HepG2 (cell line): Measurements from ENCODE around the gene TAS1R3. TPM values are rescaled to one million over a fixed set of nuclear protein-coding genes. Genes with fewer than 3 reads are reported as not detected.

Experiments used
- ATF1 ChIP-seq: IDR thresholded peaks from 2 replicates; pipeline ENCODE4 v1.6.1; 2016; ENCODE audit warnings: mild to moderate bottlenecking, control low read depth
- EEA1 ChIP-seq: sonication (generic); formaldehyde crosslinking; IDR thresholded peaks from 2 replicates; pipeline ENCODE4 v1.5.1; 2020; ENCODE audit warnings: mild to moderate bottlenecking, missing genetic modification reagents, borderline replicate concordance
- FOXK2 ChIP-seq: fragments of 450-650 bp; IDR thresholded peaks from 2 replicates; pipeline ENCODE4 v1.6.1; 2016
- HNF4A ChIP-seq: sonication (generic); formaldehyde crosslinking; IDR thresholded peaks from 2 replicates; pipeline ENCODE4 v1.4.0; 2020; ENCODE audit warnings: missing genetic modification reagents
- IKZF4 ChIP-seq: sonication (generic); formaldehyde crosslinking; IDR thresholded peaks from 2 replicates; pipeline ENCODE4 v1.5.1; 2020; ENCODE audit warnings: borderline replicate concordance, mild to moderate bottlenecking, low read depth, missing genetic modification reagents; ENCODE audit errors: not compliant biosample characterization
- KAT8 ChIP-seq: IDR thresholded peaks from 2 replicates; pipeline ENCODE4 v1.6.1; 2016; ENCODE audit warnings: missing genetic modification reagents, missing compliant biosample characterization
- MED8 ChIP-seq: sonication (generic); formaldehyde crosslinking; IDR thresholded peaks from 2 replicates; pipeline ENCODE4 v1.8.1; 2023; ENCODE audit warnings: mild to moderate bottlenecking, missing genetic modification reagents; ENCODE audit not compliant: insufficient replicate concordance
- NFYB ChIP-seq: sonication (generic); formaldehyde crosslinking; IDR thresholded peaks from 2 replicates; pipeline ENCODE4 v1.4.0; 2020; ENCODE audit warnings: missing genetic modification reagents
- NFYC ChIP-seq: IDR thresholded peaks from 2 replicates; pipeline ENCODE4 v1.6.1; 2016; ENCODE audit warnings: missing genetic modification reagents, missing compliant biosample characterization
- PHB2 ChIP-seq: fragments of 450-650 bp; IDR thresholded peaks from 2 replicates; pipeline ENCODE4 v1.6.1; 2018; ENCODE audit not compliant: partially characterized antibody
- POLR2A ChIP-seq, 2 experiments: IDR thresholded peaks; 2 replicates each; pipeline ENCODE4 v1.6.1; 2011; ENCODE audit warnings: low read depth in 2 of 2, low read length in 2 of 2, mild to moderate bottlenecking in 1 of 2, moderate library complexity in 1 of 2; ENCODE audit not compliant: insufficient read depth in 1 of 2
- YEATS4 ChIP-seq: sonication (generic); formaldehyde crosslinking; IDR thresholded peaks from 2 replicates; pipeline ENCODE4 v1.4.0; 2020; ENCODE audit warnings: missing genetic modification reagents, borderline replicate concordance
- ZFP90 ChIP-seq: sonication (generic); formaldehyde crosslinking; IDR thresholded peaks from 2 replicates; pipeline ENCODE4 v1.8.0; 2022; ENCODE audit warnings: missing genetic modification reagents, mild to moderate bottlenecking, inconsistent platforms, borderline replicate concordance
- ZMAT5 ChIP-seq: sonication (generic); formaldehyde crosslinking; IDR thresholded peaks from 2 replicates; pipeline ENCODE4 v1.5.0; 2020; ENCODE audit warnings: mild to moderate bottlenecking, low read depth, missing genetic modification reagents, borderline replicate concordance
- ZNF335 ChIP-seq: sonication (generic); formaldehyde crosslinking; IDR thresholded peaks from 2 replicates; pipeline ENCODE4 v1.4.0; 2020; ENCODE audit warnings: missing genetic modification reagents
- ZNF547 ChIP-seq: sonication (generic); formaldehyde crosslinking; IDR thresholded peaks from 2 replicates; pipeline ENCODE4 v1.5.1; 2020; ENCODE audit warnings: mild to moderate bottlenecking, missing genetic modification reagents
- ZNF7 ChIP-seq: IDR thresholded peaks from 2 replicates; pipeline ENCODE4 v1.6.1; 2016; ENCODE audit warnings: missing biosample characterization, missing genetic modification reagents
- ZNF724P ChIP-seq: sonication (generic); formaldehyde crosslinking; IDR thresholded peaks from 2 replicates; pipeline ENCODE4 v1.8.0; 2022; ENCODE audit warnings: missing genetic modification reagents, borderline replicate concordance
- polyA plus RNA-seq, 8 experiments: library from polyadenylated mRNA; depleted of rRNA in 3 of 8; stranded (reverse) in 7 of 8; unstranded in 1 of 8; fragments of >200 nt; fragmentation: Illumina TruSeq in 4 of 8; extraction: Trizol in 4 of 8; gene quantifications; 2 replicates each; pipeline versions ENCODE4 v1.2.1 to v1.2.3, GENCODE V29; 2011 to 2016; ENCODE audit warnings: low read depth in 4 of 8, missing spikeins in 1 of 8, mixed read lengths in 1 of 8; ENCODE audit not compliant: insufficient read depth in 1 of 8
- total RNA-seq, 5 experiments: library from RNA; depleted of rRNA; stranded (reverse); fragments of >200 nt; fragmentation: Illumina TruSeq; extraction: Trizol; gene quantifications; 2 replicates each; pipeline ENCODE4 v1.2.3, GENCODE V29; 2016; ENCODE audit warnings: low read depth in 1 of 5
- TF ChIP-seq, protein P1 (sequence below): sonication (generic); formaldehyde crosslinking; IDR thresholded peaks from 2 replicates; pipeline ENCODE4 v1.4.0; 2020; ENCODE audit warnings: mild to moderate bottlenecking, missing genetic modification reagents, borderline replicate concordance
- TF ChIP-seq, protein P2 (sequence below): sonication (generic); formaldehyde crosslinking; IDR thresholded peaks from 2 replicates; pipeline ENCODE4 v1.9.0; 2022; ENCODE audit warnings: low read depth, missing genetic modification reagents
- TF ChIP-seq, protein P3 (sequence below): sonication (generic); formaldehyde crosslinking; IDR thresholded peaks from 2 replicates; pipeline ENCODE4 v1.5.1; 2020; ENCODE audit warnings: missing genetic modification reagents, mild to moderate bottlenecking, borderline replicate concordance

The TAS1R3 gene
- total and polyA plus RNA-seq, 2 of the 13 experiments (the other 11 are each of a cell fraction or from before 2014, with no cell fraction given): 0.13 to 0.15 TPM

DNA sequence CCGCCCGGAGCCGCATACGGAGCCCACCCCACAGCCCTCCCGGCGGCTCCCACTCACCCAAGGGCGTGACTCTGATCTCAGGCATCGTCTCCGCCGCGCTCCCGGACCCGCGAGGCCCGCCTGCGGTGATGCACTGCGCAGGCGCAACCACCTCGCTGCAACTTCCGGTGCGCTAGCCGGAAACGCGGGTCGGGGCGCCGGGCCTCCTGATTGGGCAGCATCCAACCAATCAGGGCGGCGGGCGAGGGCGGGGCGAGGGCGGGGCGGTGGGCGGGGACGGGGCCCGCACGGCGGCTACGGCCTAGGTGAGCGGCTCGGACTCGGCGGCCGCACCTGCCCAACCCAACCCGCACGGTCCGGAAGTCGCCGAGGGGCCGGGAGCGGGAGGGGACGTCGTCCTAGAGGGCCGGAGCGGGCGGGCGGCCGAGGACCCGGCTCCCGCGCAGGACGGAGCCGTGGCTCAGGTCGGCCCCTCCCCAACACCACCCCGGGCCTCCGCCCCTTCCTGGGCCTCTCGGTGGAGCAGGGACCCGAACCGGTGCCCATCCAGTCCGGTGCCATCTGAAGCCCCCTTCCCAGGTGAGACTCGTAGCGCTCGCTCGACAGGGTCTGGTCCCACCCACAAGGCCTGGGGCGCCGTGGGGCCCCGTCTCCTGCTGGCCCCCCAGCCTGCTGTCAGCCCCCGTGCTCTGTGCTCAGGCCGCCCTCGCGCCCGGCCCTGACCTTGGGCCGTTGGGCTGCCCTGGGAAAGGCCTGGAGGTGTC, 6.4 kb upstream of the TAS1R3 start, which contains the start of the genes CPTP and INTS11 (continued):
- TF ChIP-seq EEA1 (CRISPR knock-in tag) (peak; percentile 63; the same call in 1 of the 2 replicates), POLR2A (IDR thresholded peaks at IDR 0.05; ENCODE audit: insufficient read depth in 1 of 2, low read depth in 2 of 2, low read length in 2 of 2) (peak in 1 of 2 experiments; percentile 47; a peak in 1 of 4 replicates), IKZF4 (CRISPR knock-in tag) (peak; percentile 60), ZMAT5 (CRISPR knock-in tag) (0 out of 2 replicates have a peak, but pooled peaks have one; percentile 26), KAT8 (CRISPR knock-in tag) (peak; percentile 78), NFYC (peak; percentile 78), ZNF7 (CRISPR knock-in tag) (no peak), HNF4A (CRISPR knock-in tag) (peak; percentile 45), PHB2 (no peak), FOXK2 (no peak), ZNF335 (CRISPR knock-in tag) (0 out of 2 replicates have a peak, but pooled peaks have one; percentile 61), ZNF724P (0 out of 2 replicates have a peak, but pooled peaks have one; percentile 59), ZNF547 (CRISPR knock-in tag) (0 out of 2 replicates have a peak, but pooled peaks have one; percentile 47), MED8 (CRISPR knock-in tag) (peak; percentile 55), ZFP90 (CRISPR knock-in tag) (0 out of 2 replicates have a peak, but pooled peaks have one; percentile 32), NFYB (CRISPR knock-in tag) (peak; percentile 83), YEATS4 (CRISPR knock-in tag) (peak; percentile 69; the same call in 1 of the 2 replicates), ATF1 (CRISPR knock-in tag) (no peak)
- TF ChIP-seq, protein P1, sequence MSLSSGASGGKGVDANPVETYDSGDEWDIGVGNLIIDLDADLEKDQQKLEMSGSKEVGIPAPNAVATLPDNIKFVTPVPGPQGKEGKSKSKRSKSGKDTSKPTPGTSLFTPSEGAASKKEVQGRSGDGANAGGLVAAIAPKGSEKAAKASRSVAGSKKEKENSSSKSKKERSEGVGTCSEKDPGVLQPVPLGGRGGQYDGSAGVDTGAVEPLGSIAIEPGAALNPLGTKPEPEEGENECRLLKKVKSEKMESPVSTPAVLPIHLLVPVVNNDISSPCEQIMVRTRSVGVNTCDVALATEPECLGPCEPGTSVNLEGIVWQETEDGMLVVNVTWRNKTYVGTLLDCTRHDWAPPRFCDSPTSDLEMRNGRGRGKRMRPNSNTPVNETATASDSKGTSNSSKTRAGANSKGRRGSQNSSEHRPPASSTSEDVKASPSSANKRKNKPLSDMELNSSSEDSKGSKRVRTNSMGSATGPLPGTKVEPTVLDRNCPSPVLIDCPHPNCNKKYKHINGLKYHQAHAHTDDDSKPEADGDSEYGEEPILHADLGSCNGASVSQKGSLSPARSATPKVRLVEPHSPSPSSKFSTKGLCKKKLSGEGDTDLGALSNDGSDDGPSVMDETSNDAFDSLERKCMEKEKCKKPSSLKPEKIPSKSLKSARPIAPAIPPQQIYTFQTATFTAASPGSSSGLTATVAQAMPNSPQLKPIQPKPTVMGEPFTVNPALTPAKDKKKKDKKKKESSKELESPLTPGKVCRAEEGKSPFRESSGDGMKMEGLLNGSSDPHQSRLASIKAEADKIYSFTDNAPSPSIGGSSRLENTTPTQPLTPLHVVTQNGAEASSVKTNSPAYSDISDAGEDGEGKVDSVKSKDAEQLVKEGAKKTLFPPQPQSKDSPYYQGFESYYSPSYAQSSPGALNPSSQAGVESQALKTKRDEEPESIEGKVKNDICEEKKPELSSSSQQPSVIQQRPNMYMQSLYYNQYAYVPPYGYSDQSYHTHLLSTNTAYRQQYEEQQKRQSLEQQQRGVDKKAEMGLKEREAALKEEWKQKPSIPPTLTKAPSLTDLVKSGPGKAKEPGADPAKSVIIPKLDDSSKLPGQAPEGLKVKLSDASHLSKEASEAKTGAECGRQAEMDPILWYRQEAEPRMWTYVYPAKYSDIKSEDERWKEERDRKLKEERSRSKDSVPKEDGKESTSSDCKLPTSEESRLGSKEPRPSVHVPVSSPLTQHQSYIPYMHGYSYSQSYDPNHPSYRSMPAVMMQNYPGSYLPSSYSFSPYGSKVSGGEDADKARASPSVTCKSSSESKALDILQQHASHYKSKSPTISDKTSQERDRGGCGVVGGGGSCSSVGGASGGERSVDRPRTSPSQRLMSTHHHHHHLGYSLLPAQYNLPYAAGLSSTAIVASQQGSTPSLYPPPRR (CRISPR knock-in tag): peak; percentile 53; the same call in 1 of the 2 replicates
- TF ChIP-seq, protein P2, sequence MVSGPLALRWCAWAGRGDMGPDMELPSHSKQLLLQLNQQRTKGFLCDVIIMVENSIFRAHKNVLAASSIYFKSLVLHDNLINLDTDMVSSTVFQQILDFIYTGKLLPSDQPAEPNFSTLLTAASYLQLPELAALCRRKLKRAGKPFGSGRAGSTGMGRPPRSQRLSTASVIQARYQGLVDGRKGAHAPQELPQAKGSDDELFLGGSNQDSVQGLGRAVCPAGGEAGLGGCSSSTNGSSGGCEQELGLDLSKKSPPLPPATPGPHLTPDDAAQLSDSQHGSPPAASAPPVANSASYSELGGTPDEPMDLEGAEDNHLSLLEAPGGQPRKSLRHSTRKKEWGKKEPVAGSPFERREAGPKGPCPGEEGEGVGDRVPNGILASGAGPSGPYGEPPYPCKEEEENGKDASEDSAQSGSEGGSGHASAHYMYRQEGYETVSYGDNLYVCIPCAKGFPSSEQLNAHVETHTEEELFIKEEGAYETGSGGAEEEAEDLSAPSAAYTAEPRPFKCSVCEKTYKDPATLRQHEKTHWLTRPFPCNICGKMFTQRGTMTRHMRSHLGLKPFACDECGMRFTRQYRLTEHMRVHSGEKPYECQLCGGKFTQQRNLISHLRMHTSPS: peak; percentile 74; the same call in 1 of the 2 replicates
- TF ChIP-seq, protein P3, sequence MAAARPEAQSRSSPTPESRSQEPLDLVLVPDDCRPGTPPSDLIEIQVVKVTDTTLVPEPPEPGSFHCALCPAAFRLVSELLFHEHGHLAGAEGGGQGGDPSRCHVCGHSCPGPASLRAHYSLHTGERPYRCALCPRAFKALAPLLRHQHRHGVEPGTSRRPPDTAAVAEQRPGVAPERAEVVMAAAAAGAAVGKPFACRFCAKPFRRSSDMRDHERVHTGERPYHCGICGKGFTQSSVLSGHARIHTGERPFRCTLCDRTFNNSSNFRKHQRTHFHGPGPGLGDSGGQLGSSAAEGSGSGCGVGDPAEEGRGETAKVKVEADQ (CRISPR knock-in tag): peak; percentile 70; the same call in 1 of the 2 replicates
